Measurements from ENCODE around the gene TBKBP1.

TBKBP1 gene

GRCh38 chr17:47693731-47694580 lies at the start of gene TBKBP1:
Gene TBKBP1, plus strand, starts transcription at chr17:47694161. Its CDS starts 1,952 bp downstream, at chr17:47696113.
- DNase-seq (ENCODE audit: low read depth): peak; percentile 53

GRCh38 chr17:47644324-47644723 lies 49.6 kb upstream of the TBKBP1 start:
- DNase-seq (ENCODE audit: low read depth): no peak

- DNase-seq (ENCODE audit: low read depth): peak; percentile 100
Measured at GRCh38 chr17:47649153-47649971, 44.6 kb upstream of the TBKBP1 start, which contains the start of gene KPNB1. Gene KPNB1, plus strand, starts transcription at chr17:47649919. Its CDS starts 326 bp downstream, at chr17:47650245.

- DNase-seq (ENCODE audit: low read depth): no peak
Measured at GRCh38 chr17:47649972-47650524, 43.9 kb upstream of the TBKBP1 start.

- peak; percentile 99 for DNase-seq (ENCODE audit: low read depth)
Measured at GRCh38 chr17:47650525-47651522, 43.1 kb upstream of the TBKBP1 start.

- DNase-seq (ENCODE audit: low read depth): no peak
Measured at GRCh38 chr17:47651704-47652103, 42.3 kb upstream of the TBKBP1 start.

- DNase-seq (ENCODE audit: low read depth): peak; percentile 22
Measured at GRCh38 chr17:47652570-47652969, 41.4 kb upstream of the TBKBP1 start.

- DNase-seq (ENCODE audit: low read depth): no peak
Measured at GRCh38 chr17:47653442-47653841, 40.5 kb upstream of the TBKBP1 start.

- DNase-seq (ENCODE audit: low read depth): no peak
Measured at GRCh38 chr17:47654991-47655390, 39.0 kb upstream of the TBKBP1 start.

GRCh38 chr17:47660064-47660492 lies 33.9 kb upstream of the TBKBP1 start:
- no peak for DNase-seq (ENCODE audit: low read depth)

GRCh38 chr17:47663912-47664623 lies 29.9 kb upstream of the TBKBP1 start:
- DNase-seq (ENCODE audit: low read depth): peak; percentile 76

GRCh38 chr17:47664624-47664941 lies 29.4 kb upstream of the TBKBP1 start:
- DNase-seq (ENCODE audit: low read depth): no peak

GRCh38 chr17:47665655-47666054 lies 28.3 kb upstream of the TBKBP1 start:
- DNase-seq (ENCODE audit: low read depth): no peak

GRCh38 chr17:47669081-47669480 lies 24.9 kb upstream of the TBKBP1 start:
- DNase-seq (ENCODE audit: low read depth): no peak

GRCh38 chr17:47670064-47670463 lies 23.9 kb upstream of the TBKBP1 start:
- no peak for DNase-seq (ENCODE audit: low read depth)

GRCh38 chr17:47674499-47674898 lies 19.5 kb upstream of the TBKBP1 start:
- no peak for DNase-seq (ENCODE audit: low read depth)

- DNase-seq (ENCODE audit: low read depth): no peak
Measured at GRCh38 chr17:47675380-47676198, 18.4 kb upstream of the TBKBP1 start.

GRCh38 chr17:47676199-47676472 lies 17.8 kb upstream of the TBKBP1 start:
- no peak for DNase-seq (ENCODE audit: low read depth)

- no peak for DNase-seq (ENCODE audit: low read depth)
Measured at GRCh38 chr17:47676510-47677165, 17.3 kb upstream of the TBKBP1 start.

GRCh38 chr17:47678196-47678595 lies 15.8 kb upstream of the TBKBP1 start:
- DNase-seq (ENCODE audit: low read depth): no peak

Measured in ELR (cell line).